HepG2 (cell line): ENCODE data around the gene RPL36. TPM values are rescaled to one million over a fixed set of nuclear protein-coding genes. Genes with fewer than 3 reads are reported as not detected.

Experiments used
- ATAC-seq: fragments of 200-7000 bp; cut with Tn5 transposase; 3 replicates; pipeline ENCODE4 v1.9.1; 2020; ENCODE audit warnings: mild to moderate bottlenecking, moderate library complexity
- BruUV-seq: library from RNA; stranded (reverse); fragments of 400-500 nt; replicated peaks from 2 replicates; lab custom pipeline; 2021; lab: Mats Ljungman, UMichigan
- CTCF ChIA-PET: fragments of 300-600 bp; formaldehyde crosslinking; extraction: SDS; loops from one replicate; lab custom pipeline; 2021; ENCODE audit warnings: low total read pairs, inconsistent platforms, low intra/inter-chr PET ratio; lab: Yijun Ruan, JAX
- POLR2A ChIA-PET: fragments of 350-600 bp; sonication (Branson Sonifier 250); formaldehyde crosslinking; loops from one replicate; lab custom pipeline; 2020; ENCODE audit warnings: antibody characterized with exemption, inconsistent platforms; lab: Yijun Ruan, JAX
- DNase-seq: peaks from one replicate; pipeline ENCODE4 v3.0.0-alpha.2; 2015; ENCODE audit warnings: low spot score
- FAIRE-seq: peaks from 3 replicates; lab custom pipeline; 2011; peaks lifted over from hg19 to GRCh38; lab: Jason Lieb, UNC
- H2AFZ ChIP-seq: one replicate; pipeline ENCODE4 v1.6.1; 2011; ENCODE audit warnings: low read length, inconsistent platforms
- H3K27ac ChIP-seq: fragments of 300-600 bp; 3 replicates; pipeline ENCODE4 v1.8.0; 2011; ENCODE audit warnings: mixed run types, mild to moderate bottlenecking, mixed read lengths, low read length, inconsistent platforms; ENCODE audit not compliant: insufficient read depth; ENCODE audit errors: extremely low read length
- H3K27me3 ChIP-seq, 2 experiments: fragments of 200-600 bp in 1 of 2; 2 replicates in 1 of 2; 3 replicates in 1 of 2; pipeline versions ENCODE4 v1.6.0 to v1.8.0; 2011; ENCODE audit warnings: low read length in 2 of 2, mild to moderate bottlenecking in 2 of 2, moderate library complexity in 2 of 2, inconsistent platforms in 1 of 2; ENCODE audit not compliant: insufficient read depth in 2 of 2, control insufficient read depth in 1 of 2
- H3K36me3 ChIP-seq, 2 experiments: fragments of 200-600 bp in 1 of 2; replicated peaks in 1 of 2; 2 replicates in 1 of 2; 3 replicates in 1 of 2; pipeline versions ENCODE4 v1.5.1 to v1.8.0; 2011; ENCODE audit warnings: low read length in 2 of 2, inconsistent platforms in 1 of 2; ENCODE audit not compliant: insufficient read depth in 2 of 2, control insufficient read depth in 1 of 2
- H3K4me1 ChIP-seq: 2 replicates; pipeline ENCODE4 v1.5.1; 2012; ENCODE audit warnings: low read length, inconsistent platforms; ENCODE audit not compliant: insufficient read depth
- H3K4me2 ChIP-seq: 2 replicates; pipeline ENCODE4 v1.6.0; 2011; ENCODE audit warnings: low read depth, low read length, inconsistent platforms
- H3K4me3 ChIP-seq, 3 experiments: fragments of 200-600 bp in 1 of 3; sonication (generic), shearing (Covaris generic) in 1 of 3; replicated peaks in 1 of 3; 2 replicates each; pipeline ENCODE4 v1.5.1; 2011 to 2016; ENCODE audit warnings: low read length in 3 of 3, inconsistent platforms in 2 of 3, low read depth in 2 of 3, mild to moderate bottlenecking in 2 of 3, control low read depth in 1 of 3, mixed read lengths in 1 of 3; ENCODE audit not compliant: insufficient read depth in 1 of 3
- H3K79me2 ChIP-seq: one replicate; pipeline ENCODE4 v1.6.1; 2011; ENCODE audit warnings: low read length, inconsistent platforms; ENCODE audit not compliant: insufficient read depth
- H3K9ac ChIP-seq: 2 replicates; pipeline ENCODE4 v1.6.0; 2011; ENCODE audit warnings: mild to moderate bottlenecking, low read depth, low read length, inconsistent platforms; ENCODE audit not compliant: insufficient read depth
- H3K9me3 ChIP-seq: 2 replicates; pipeline ENCODE4 v1.5.1; 2012; ENCODE audit warnings: mild to moderate bottlenecking, low read length
- H4K20me1 ChIP-seq: 2 replicates; pipeline ENCODE4 v1.6.0; 2011; ENCODE audit warnings: inconsistent platforms, mild to moderate bottlenecking, low read length, moderate library complexity; ENCODE audit not compliant: insufficient read depth
- ASH2L ChIP-seq: fragments of 300-600, 200-600 bp; sonication (generic); IDR thresholded peaks from 2 replicates; pipeline ENCODE4 v1.7.0; 2017; ENCODE audit warnings: low read depth, mild to moderate bottlenecking, moderate library complexity, mixed read lengths, low read length; ENCODE audit not compliant: insufficient read length
- CBX1 ChIP-seq: IDR thresholded peaks from one replicate; pipeline ENCODE4 v1.6.1; 2016; ENCODE audit warnings: antibody characterized with exemption, low read depth
- DDIT3 ChIP-seq: sonication (generic); formaldehyde crosslinking; IDR thresholded peaks from 2 replicates; pipeline ENCODE4 v1.4.0; 2020; ENCODE audit warnings: mild to moderate bottlenecking, missing genetic modification reagents
- HNF4G ChIP-seq, 2 experiments: sonication (generic) in 1 of 2; formaldehyde crosslinking in 1 of 2; IDR thresholded peaks; 2 replicates each; pipeline versions ENCODE4 v1.4.0 to v1.6.1; 2011 to 2020; ENCODE audit warnings: borderline replicate concordance in 2 of 2, low read depth in 2 of 2, mild to moderate bottlenecking in 2 of 2, low read length in 1 of 2, missing genetic modification reagents in 1 of 2, moderate library complexity in 1 of 2
- LCORL ChIP-seq, 2 experiments: fragments of 450-650 bp in 1 of 2; sonication (generic) in 1 of 2; formaldehyde crosslinking in 1 of 2; IDR thresholded peaks; 2 replicates each; pipeline versions ENCODE4 v1.5.0 to v1.6.1; 2017 to 2020; ENCODE audit warnings: antibody characterized with exemption in 1 of 2, missing genetic modification reagents in 1 of 2
- MXI1 ChIP-seq: IDR thresholded peaks from 3 replicates; pipeline ENCODE4 v1.6.1; 2012; ENCODE audit warnings: low read depth, low read length, inconsistent platforms, borderline replicate concordance
- NR2F1 ChIP-seq, 2 experiments: fragments of 450-650 bp in 1 of 2; formaldehyde crosslinking in 1 of 2; IDR thresholded peaks; 2 replicates each; pipeline versions ENCODE4 v1.5.0 to v1.6.1; 2016 to 2020; ENCODE audit warnings: mild to moderate bottlenecking in 1 of 2, missing compliant biosample characterization in 1 of 2, missing genetic modification reagents in 1 of 2, moderate library complexity in 1 of 2
- SRF ChIP-seq: IDR thresholded peaks from 2 replicates; pipeline ENCODE4 v1.6.1; 2011; ENCODE audit warnings: mild to moderate bottlenecking, low read depth, low read length, moderate library complexity
- TMF1 ChIP-seq: sonication (generic); formaldehyde crosslinking; IDR thresholded peaks from 2 replicates; pipeline ENCODE4 v1.8.1; 2022; ENCODE audit warnings: low read depth, missing genetic modification reagents
- USF2 ChIP-seq, 2 experiments: sonication (generic) in 1 of 2; formaldehyde crosslinking in 1 of 2; IDR thresholded peaks; 2 replicates each; pipeline versions ENCODE4 v1.5.1 to v1.6.1; 2011 to 2020; ENCODE audit warnings: borderline replicate concordance in 1 of 2, low read depth in 1 of 2, low read length in 1 of 2, mild to moderate bottlenecking in 1 of 2, missing genetic modification reagents in 1 of 2, moderate library complexity in 1 of 2
- ZKSCAN1 ChIP-seq: fragments of 150-350 bp; IDR thresholded peaks from 2 replicates; pipeline ENCODE4 v1.6.1; 2014; ENCODE audit warnings: low read length
- ZNF746 ChIP-seq: sonication (generic); formaldehyde crosslinking; IDR thresholded peaks from 2 replicates; pipeline ENCODE4 v1.8.0; 2022; ENCODE audit warnings: mild to moderate bottlenecking, missing genetic modification reagents
- ZNF782 ChIP-seq: sonication (generic); formaldehyde crosslinking; IDR thresholded peaks from 2 replicates; pipeline ENCODE4 v1.4.0; 2020; ENCODE audit warnings: missing genetic modification reagents, mild to moderate bottlenecking, borderline replicate concordance
- WGBS: methylation state at CpG from one replicate; pipeline ENCODE4 v1.1.6; 2017; ENCODE audit warnings: low lambda C conversion rate; 5-methylcytosine and 5-hydroxymethylcytosine counted together
- in situ Hi-C: cut with HindIII; loops from 2 replicates; pipeline ENCODE4 v1.10.0; 2017; ENCODE audit warnings: low pct_unique_long_range_greater_than_20kb; ENCODE audit not compliant: extremely low pct_ligation_motif_present
- intact Hi-C: fragments of 100-400 bp; cut with micrococcal nuclease; formaldehyde crosslinking; loops from one replicate; pipeline ENCODE4 v1.10.0; 2022; ENCODE audit not compliant: unreplicated experiment
- polyA plus RNA-seq, 8 experiments: library from polyadenylated mRNA; depleted of rRNA in 3 of 8; stranded (reverse) in 7 of 8; unstranded in 1 of 8; fragments of >200 nt; fragmentation: Illumina TruSeq in 4 of 8; extraction: Trizol in 4 of 8; gene quantifications; 2 replicates each; pipeline versions ENCODE4 v1.2.1 to v1.2.3, GENCODE V29; 2011 to 2016; ENCODE audit warnings: low read depth in 4 of 8, missing spikeins in 1 of 8, mixed read lengths in 1 of 8; ENCODE audit not compliant: insufficient read depth in 1 of 8
- total RNA-seq, 5 experiments: library from RNA; depleted of rRNA; stranded (reverse); fragments of >200 nt; fragmentation: Illumina TruSeq; extraction: Trizol; gene quantifications; 2 replicates each; pipeline ENCODE4 v1.2.3, GENCODE V29; 2016; ENCODE audit warnings: low read depth in 1 of 5
- TF ChIP-seq, protein P1 (sequence below): sonication (generic); formaldehyde crosslinking; IDR thresholded peaks from 2 replicates; pipeline ENCODE4 v1.5.0; 2020; ENCODE audit warnings: mild to moderate bottlenecking, missing genetic modification reagents, borderline replicate concordance

Gene RPL36
- total and polyA plus RNA-seq, 2 of the 13 experiments (the other 11 are each of a cell fraction or from before 2014, with no cell fraction given): 706 to 740 TPM

GRCh38 chr19:5697022-5697889 lies 7.2 kb downstream of the RPL36 start:
- H4K20me1 ChIP-seq: peaks cover 21% of the 10 kb centered on the region
- H3K9ac ChIP-seq: no peak overlapping the region
- no TSS peak for BruUV-seq
- POLR2A ChIA-PET: interaction anchor here (3.2 kb wide), 1 partner anchor 8 kb away, joined by 12 read pairs; the partner anchor contains the start of gene RPL36
- DNase-seq: no peak
- CTCF ChIA-PET: no interaction called here
- H3K27me3 ChIP-seq: no peaks in the 10 kb centered on the region
- FAIRE-seq: no peak
- no peak overlapping the region for H3K27ac ChIP-seq
- no peak for ATAC-seq
- H3K4me1 ChIP-seq: peaks cover 6% of the 10 kb centered on the region; the same call in 1 of the 2 replicates
- peaks cover 14% of the 10 kb centered on the region for H3K79me2 ChIP-seq
- H3K4me2 ChIP-seq: no peak overlapping the region
- intact Hi-C loops (no loop called here), in situ Hi-C loops (no loop called here)
- H3K36me3 ChIP-seq: peaks cover 36 to 74% of the 10 kb centered on the region in 2 experiments
- 95% methylated on average over 20 of the region's 25 CpGs for WGBS
- no peak overlapping the region for H3K4me3 ChIP-seq
- H2AFZ ChIP-seq: no peak overlapping the region
- H3K9me3 ChIP-seq: no peaks in the 10 kb centered on the region
- no peak for TF ChIP-seq CBX1
- TF ChIP-seq ZNF782 (CRISPR knock-in tag): no peak
- TF ChIP-seq ZNF746 (CRISPR knock-in tag): no peak
- no peak for TF ChIP-seq USF2 (IDR thresholded peaks at IDR 0.05; ENCODE audit: low read depth, low read length)
- no peak for TF ChIP-seq USF2 (CRISPR knock-in tag; IDR thresholded peaks at IDR 0.05; ENCODE audit: borderline replicate concordance)
- no peak for TF ChIP-seq SRF
- TF ChIP-seq NR2F1 (CRISPR knock-in tag; IDR thresholded peaks at IDR 0.05): no peak
- TF ChIP-seq MXI1: no peak
- TF ChIP-seq ASH2L: no peak
- no peak for TF ChIP-seq HNF4G (IDR thresholded peaks at IDR 0.05; ENCODE audit: borderline replicate concordance, low read depth, low read length)
- TF ChIP-seq HNF4G (CRISPR knock-in tag; IDR thresholded peaks at IDR 0.05; ENCODE audit: borderline replicate concordance, low read depth): no peak
- no peak for TF ChIP-seq DDIT3 (CRISPR knock-in tag)
- TF ChIP-seq ZKSCAN1: no peak
- TF ChIP-seq LCORL (IDR thresholded peaks at IDR 0.05): no peak
- no peak for TF ChIP-seq LCORL (CRISPR knock-in tag; IDR thresholded peaks at IDR 0.05)
- no peak for TF ChIP-seq TMF1 (CRISPR knock-in tag)
- TF ChIP-seq, protein P1, sequence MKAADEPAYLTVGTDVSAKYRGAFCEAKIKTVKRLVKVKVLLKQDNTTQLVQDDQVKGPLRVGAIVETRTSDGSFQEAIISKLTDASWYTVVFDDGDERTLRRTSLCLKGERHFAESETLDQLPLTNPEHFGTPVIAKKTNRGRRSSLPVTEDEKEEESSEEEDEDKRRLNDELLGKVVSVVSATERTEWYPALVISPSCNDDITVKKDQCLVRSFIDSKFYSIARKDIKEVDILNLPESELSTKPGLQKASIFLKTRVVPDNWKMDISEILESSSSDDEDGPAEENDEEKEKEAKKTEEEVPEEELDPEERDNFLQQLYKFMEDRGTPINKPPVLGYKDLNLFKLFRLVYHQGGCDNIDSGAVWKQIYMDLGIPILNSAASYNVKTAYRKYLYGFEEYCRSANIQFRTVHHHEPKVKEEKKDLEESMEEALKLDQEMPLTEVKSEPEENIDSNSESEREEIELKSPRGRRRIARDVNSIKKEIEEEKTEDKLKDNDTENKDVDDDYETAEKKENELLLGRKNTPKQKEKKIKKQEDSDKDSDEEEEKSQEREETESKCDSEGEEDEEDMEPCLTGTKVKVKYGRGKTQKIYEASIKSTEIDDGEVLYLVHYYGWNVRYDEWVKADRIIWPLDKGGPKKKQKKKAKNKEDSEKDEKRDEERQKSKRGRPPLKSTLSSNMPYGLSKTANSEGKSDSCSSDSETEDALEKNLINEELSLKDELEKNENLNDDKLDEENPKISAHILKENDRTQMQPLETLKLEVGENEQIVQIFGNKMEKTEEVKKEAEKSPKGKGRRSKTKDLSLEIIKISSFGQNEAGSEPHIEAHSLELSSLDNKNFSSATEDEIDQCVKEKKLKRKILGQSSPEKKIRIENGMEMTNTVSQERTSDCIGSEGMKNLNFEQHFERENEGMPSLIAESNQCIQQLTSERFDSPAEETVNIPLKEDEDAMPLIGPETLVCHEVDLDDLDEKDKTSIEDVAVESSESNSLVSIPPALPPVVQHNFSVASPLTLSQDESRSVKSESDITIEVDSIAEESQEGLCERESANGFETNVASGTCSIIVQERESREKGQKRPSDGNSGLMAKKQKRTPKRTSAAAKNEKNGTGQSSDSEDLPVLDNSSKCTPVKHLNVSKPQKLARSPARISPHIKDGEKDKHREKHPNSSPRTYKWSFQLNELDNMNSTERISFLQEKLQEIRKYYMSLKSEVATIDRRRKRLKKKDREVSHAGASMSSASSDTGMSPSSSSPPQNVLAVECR: no peak
